Stromal cell of bone marrow (primary cell): ENCODE results near the gene RPA3.

Experiments
- DNase-seq: peaks from one replicate; pipeline ENCODE4 v3.0.0-alpha.2; 2012; ENCODE audit warnings: low read depth

Gene RPA3

DNA sequence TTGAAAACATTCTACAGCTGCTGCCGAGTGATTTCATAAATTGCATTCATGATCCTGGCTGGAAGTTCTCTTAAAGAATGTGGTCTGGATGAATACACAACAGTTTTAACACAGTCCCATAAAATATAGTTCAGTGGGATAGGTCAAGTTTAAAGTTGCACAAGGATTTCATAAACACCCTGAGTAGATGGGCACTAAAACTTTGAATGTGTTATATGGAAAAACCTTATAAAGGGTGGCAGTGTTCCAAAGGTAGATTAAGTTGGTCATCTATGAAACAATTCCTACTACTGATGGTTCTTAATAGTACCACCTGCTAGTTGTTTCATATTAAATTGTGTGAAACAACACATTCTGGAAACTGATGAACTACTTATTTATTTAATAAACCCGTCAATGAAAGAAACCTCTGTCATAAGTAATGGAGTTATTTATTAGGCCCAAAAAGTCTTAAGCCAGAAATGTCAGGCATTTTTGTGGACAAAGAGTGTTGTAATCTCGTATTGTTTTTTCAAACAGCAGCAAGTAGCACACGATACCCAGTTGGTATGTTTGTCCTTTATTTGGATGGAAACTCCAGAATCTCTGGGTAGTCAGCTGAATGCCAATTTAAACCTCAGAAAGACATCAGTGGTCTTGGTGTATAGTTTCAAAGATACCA is 14.3 kb upstream of the RPA3 start:
- DNase-seq: peak; percentile 54

DNA sequence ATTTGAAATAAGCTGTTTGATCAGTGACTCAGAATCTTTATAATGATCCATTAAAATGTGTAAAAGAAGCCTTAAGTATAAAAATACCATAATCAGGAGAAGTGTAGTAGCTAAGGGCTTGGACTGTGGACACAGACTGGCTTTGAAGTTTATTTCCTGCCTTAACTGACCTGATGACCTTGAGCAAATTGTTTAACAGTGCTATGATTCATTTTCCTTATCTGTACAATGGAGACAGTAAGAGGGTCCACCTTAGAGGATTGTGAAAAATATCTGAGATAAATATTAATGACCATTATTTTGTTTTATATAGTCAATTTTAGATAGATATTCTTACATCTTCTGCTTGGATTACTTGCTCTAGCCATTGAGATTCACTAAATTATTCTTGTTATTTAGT is 13.3 kb upstream of the RPA3 start:
- DNase-seq: no peak

DNA sequence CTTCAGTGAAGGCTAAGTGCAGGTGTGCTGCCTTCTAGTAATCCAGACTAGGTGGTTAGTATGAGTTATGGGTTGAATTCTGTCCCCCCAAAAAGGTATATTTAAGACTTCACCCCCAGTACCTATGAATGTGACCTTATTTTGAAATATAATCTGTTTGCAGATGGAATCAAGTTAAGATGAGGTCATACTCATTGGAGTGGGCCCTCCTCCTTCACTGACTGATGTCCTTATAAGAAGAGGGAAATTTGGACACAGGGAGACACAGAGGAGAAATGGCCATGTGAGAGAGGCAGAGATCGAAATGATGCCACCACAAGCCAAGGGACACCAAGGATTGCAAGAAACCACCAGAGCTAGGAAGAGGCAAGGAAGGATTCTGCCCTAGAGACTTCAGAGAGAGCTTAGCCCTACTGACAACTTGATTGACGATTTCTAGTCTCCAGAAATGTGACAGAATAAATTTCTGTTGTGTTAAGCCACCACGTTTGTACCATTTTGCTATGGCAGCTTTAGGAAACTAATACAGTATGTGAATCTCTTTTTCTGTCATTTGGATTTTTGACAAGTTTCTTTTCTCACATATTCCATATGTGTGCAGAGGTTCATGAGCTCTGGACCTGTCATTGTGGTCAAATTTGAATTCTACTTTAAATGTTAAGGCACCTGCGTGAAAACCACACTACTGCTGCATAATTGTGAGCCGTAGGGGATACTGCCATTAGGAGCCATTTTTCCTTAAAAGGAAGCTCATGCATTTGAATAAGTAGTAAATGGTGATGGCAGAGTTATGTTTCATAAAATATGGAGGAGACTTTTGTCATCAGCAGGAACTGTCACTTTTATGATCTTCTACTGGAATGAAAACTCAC is 2.6 kb upstream of the RPA3 start:
- no peak for DNase-seq

DNA sequence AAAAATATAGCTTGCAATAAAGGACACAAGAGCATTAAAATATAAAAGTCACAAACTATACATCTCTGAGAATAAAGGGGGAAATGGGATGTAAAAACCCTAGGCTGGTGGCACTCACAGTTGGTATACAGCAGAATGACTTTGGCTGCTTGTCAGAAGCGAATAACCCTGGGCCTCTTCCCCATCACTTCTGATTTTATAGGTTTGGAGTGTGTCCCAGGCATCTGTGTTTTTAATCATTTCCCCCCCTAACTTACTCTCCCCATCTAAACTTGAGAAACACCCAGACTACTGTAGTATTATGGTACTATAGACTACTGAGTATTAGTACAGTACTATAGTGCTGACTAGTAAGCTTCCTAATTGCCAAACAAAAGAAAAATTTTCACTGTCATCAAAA is 1.8 kb upstream of the RPA3 start:
- DNase-seq: no peak

DNA sequence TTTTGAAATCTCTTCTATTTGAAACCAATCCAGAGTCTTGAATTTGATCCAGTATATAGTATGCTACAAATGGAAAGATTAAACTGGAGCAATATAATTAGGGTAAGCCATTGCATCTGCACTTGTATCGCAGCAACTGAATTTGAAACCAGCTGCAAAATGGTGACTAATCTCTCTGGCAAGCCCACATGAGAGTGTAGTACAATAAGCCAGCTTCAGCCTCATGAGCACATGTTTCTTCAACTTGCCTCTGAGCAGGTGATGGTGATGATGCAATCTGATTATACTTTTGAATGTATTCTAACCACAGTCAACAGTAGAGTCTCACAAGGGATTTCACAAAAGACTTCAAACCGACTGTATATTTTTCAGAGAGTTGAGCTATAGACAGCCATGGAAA is 829 bp upstream of the RPA3 start:
- DNase-seq: peak; percentile 83

DNA sequence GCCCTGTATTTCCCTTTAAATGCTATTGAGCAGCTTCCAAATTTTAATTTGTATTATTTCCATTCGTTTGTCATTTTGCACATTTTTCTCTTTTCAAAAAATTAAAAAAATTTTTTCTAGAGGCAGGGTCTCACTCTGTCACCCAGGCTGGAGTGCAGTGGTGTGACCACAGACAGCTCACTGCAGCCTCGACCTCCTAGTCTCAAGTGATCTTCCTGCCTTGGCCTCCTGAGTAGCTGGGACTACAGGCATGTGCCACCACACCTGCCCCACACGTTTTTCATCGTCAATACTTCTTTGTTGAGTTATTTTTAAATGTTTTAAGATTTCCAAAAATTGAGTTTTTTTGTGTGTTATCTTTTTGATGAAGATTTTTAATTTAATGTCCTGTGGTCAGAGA is 4.7 kb downstream of the RPA3 start:
- no peak for DNase-seq

DNA sequence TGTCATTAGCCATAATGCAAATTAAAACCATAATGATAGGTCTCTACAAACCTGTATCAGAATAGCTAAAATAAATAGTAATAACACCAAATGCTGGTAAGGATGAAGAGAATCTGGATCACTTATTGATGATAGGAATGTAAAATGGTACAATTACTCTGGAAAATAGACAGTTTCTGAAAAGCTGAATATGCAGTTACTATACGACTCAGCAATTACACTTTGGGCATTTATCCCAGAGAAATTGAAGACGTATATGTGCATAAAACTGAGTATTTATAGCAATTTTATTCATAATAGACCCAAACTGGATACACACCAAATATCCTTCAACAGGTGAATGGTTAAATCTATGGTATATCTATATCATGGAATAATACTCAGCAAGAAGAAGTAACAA is 7.9 kb downstream of the RPA3 start:
- no peak for DNase-seq

DNA sequence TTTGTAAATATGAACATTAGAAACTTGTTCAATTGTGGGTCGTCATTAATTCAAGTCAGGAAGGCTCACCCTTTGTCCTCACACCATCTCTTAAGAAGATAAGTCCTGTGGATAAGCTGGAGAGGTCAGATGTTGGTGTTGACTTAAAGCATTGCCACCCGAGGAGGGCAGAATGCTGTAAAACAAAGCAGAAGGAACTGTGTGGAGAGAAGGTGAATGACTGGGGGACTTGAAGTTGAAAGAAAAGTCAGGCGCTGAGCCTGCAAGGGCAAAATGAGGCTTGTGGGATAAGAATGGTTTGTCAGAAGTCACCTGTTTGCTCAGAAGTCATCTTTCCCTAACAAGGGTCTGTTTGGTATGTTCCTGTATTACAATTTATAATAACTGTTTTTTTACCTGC is 9.1 kb downstream of the RPA3 start:
- no peak for DNase-seq

DNA sequence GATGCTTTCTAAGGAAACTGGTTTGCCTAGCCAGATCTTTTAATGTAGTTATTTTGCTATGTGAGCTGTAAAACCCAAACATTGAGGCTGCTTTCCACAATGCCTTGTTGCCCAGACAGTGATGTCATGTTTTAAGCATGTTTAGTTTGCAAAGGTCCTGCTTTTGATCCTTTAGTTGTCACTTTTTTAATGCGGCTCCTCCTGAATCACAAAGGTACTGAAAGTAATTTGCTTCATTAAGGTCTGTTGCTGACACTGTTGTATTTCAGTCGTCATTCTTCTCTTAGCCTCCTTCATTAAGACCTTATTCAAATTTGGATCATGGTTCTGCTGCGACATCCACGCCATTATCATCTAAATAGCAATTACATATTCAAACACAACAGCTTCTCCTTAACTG is 10.6 kb downstream of the RPA3 start:
- DNase-seq: no peak

DNA sequence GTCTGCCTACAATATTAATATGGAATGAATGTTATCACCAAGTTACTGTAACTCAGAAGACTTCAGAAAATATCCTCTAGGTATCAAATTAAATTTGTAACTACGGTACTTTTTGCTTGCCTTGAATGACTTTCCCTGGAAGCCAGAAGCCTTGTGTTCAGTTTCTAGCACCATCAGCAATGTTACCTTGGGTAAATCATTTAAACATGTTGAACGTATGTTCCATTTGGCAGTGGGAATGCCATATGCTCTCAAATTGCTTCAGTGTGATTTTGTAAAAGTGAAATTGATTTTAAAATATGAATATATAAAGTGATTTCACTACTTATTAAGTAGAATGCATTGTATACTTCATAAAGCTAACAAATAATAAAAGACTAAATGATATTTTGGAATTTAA is 11.2 kb downstream of the RPA3 start:
- no peak for DNase-seq

DNA sequence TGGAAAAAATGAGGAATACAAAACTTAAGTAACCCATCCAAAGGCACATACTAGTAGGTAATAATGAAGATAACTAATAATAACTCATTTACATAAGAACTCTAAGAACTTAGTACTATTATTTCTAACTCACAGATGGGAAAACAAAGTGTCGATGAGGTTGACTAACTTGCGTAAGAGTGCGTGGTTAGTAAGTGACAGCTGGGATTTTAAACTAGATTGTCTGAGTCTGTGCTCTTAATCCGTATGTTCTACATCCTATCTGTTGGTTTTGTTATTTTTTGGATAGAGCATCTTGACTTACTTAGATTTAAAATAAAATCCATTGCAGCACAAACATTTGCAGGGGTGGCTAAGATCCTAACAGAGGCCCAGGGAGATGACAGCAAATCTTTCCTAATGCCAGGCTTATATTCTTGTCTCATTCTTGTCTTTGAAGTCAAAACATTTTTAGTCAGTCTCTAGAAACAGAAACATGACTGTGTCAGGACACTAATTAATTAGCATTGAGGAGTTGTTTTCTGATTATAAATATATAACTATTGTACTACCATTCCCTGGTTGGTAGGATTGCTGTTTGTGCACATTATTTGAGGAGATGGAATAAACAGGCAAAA is 11.7 kb downstream of the RPA3 start:
- no peak for DNase-seq

DNA sequence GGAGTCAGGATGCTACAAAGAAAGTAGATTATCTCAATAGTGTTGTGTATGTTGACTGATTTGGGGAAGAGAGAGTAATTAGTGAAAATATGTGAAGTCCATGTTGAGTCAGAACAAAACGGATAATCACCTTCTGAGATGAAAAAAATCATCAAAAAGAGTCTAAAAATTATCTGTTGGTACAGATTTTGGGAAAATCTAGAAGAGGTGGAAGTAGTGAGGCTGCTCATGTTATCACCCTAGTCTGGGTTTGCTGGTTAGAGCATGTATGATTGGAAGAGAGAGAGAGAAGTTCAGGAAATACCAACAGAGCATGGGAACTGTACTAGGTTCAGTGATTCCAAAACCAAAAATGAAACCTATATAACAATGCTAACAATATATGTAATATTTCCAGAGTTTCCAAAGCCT is 12.3 kb downstream of the RPA3 start:
- no peak for DNase-seq

DNA sequence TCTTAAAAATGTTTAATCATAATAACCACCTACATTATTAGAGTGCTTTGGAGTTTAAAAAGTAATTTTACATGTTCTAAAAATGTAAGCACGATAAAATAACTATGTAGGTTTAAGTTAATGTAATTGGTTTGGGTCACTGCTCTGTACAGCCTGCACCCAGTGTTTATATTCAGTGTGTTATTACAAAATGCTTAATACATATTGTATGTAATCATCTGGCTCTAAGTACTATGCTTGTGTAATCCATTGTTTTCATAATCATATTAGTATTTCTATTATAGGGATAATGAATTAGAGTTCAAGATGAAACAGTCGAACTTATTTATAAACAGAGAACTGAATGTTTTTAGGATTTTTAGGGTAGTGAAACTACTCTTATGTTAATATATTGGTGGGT is 13.1 kb downstream of the RPA3 start:
- no peak for DNase-seq

DNA sequence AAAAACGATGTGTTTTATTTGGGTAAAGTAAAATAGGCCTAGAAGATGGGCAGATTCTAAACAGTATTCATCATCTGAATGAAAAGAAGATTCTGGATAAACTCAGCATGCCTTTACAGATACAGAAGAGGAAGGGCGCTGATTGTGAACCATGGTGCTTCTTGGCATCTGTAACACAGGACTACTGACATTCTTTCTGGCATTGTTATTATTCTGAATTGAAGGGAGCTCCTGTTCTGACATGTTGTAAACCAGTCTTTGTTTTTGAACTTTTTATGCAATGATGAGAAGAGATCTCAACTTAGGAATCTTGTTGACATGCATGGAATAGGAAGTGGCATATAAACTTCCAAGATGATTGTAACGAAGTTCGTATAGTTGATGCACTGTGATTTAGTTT is 13.5 kb downstream of the RPA3 start:
- DNase-seq: no peak

DNA sequence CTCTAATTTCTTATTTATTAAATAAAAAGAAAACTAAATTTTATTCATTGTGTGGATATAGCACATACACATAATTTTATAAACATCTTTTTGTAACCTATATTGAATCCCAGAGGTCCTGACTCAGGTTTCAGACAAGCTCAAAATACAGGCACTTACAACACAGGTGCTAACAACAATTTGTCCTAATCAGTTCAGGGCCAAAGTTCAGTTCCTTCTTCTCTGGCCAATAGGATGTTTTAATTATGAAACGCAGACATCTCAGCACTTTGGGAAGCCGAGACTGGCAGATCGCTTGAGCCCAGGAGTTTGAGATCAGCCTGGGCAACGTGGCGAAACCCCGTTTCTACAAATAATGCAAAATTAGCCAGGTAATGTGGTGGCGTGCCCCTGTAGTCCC is 15.0 kb downstream of the RPA3 start:
- no peak for DNase-seq

DNA sequence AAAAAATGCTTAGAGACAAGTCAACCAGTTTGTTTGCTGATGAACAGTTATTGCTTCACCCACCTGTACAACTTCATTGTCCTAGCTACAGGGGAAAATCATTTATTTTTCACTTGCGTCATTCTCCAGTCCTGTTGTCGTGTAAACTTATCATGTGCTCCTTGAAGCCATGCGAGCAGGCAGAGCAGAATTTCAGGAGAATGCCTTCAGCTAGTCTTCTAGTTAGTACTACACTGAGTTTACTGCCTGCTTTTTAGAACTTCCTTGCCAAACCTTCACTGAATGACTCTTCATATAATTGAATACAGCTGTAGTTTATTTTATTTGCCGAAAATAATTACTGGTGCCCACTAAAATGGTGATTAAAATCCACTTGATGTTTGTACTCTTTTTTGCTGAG is 15.6 kb downstream of the RPA3 start:
- peak; percentile 18 for DNase-seq

DNA sequence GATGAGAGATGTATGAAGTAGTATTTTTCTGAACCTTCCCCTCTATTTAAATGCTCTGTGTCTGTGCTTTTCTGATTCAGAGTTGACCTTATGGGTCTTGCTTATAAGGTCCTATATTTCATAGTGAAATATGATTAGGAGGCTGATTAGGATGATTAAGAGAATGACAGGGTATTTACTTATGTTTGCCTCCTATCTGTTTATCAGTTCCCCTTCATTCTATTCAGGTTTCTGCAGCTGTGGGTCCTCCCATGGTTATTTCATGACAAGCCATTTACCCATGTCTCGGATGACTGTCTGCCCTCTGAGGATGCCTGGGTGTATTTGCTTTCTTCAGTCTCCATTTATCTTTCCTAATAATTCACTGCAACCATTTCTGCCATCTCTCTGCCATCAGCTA is 16.9 kb downstream of the RPA3 start:
- DNase-seq: no peak

DNA sequence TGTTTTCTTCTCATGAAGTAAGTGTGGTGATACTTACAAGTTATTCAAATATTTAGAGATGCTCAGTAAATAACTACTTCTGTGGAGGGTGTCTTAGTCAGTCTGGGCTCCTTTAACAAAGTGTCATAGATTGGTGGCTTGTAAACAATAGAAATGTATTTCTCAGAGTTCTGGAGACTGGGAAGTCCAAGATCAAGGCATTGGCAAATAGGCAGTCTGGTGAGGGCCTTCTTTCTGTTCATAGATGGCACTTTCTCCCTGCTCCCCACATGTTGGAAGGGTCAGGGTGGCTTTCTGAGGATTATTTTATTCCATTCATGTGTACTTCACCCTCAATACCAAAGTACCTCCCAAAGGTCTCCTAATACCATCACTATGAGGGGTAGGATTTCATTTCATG is 18.4 kb downstream of the RPA3 start:
- DNase-seq: no peak

DNA sequence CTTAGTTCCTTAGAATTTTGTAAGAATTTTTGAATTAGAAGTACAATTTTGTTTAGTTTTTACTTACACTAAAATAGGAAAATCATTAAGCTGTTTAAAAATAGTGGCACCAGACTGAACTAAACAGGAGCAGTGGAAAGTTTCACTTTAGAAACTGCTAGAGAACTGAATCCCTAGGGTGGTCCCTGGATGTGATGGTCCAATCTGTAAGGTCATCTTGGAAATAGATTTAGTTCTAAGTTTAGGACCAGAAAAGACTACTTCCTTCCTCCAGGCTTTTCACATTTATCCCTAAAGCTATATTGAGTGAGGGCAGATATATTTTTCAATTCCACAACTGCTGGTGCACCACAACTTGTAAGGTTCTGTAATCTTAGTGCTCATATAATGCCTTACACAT is 19.0 kb downstream of the RPA3 start:
- DNase-seq: no peak

DNA sequence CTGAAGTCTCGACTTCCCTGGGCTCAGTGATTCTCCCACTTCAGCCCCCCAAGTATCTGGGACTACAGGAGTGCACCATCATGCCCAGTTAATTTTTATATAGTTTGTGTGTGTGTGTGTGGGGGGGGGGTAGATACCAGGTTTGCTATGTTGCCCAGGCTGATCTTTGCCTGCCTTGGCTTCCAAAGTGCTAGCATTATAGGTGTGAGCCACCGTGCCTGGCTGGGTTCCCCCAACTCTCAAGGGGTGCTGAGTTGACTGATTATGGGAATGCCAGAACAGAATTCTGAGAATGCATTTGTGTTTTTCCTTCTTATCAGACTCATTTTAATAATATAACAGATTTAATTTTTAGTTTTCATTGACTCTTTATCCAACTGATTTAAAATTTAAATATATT is 19.5 kb downstream of the RPA3 start:
- DNase-seq: no peak

DNA sequence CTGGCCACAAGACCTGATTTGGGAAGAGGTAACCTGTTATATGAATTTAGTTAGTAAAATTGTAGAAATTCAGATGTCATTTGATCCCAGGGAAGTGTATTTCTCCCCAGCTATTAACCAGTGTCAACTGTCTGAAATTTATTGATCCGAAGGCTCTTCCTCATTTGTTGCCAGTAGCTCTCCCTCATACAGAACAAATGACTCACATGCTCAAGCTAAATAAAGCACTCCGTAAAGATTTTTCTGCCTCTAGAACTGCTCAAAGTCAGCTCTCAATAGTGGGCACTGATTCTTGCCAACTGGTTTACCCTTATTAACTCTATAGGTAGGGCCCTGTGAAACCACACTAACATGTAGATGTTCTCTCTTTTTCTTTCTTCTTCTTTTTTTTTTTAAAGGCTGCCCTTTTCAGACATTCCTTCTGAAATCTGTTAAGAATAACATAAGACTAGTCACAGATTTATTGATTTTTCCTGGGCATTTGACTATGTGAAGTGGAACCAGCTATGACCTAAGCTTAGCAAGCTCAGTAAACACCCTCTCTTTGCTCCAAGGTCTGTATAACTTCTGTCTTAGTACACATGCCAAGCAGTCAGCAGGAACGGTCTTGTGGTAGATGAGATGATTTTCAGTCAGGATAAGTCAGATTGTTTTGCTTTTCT is 21.8 kb downstream of the RPA3 start:
- peak; percentile 26 for DNase-seq

DNA sequence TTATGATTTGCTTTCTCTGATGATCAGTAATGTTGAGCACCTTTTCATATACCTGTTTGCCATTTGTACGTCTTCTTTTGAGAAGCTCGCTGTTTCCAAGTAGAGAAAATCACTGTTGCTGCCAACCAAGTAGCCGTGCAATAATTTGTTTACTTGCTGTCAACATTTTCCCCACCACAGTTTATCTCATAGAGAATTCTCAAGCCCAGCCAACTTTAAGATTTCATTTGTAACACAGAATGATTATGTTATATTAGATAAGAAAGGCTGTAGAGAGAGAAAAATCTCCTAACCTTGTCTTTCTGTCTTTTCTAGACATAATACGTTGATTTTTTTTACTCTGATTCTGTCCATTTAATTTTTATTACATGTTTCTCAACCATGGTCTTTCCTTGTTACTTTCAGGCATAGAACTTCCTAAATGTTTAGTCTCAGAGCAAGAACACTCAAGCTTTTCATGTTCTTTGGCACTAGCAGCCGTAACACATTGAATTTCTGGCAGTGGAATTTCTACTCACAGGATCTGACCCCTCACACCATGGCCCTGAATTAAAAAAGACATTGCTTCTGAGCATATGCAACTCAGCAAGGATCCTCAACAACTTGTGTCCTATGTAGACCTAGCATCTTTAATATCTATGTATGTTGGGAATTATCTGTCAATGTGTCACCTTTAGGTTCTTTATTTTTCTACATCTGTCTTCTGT is 23.1 kb downstream of the RPA3 start:
- no peak for DNase-seq
